ENCODE results near the gene MCTP1.

GRCh38 chr5:94747371-94747770 lies 537.5 kb downstream of the MCTP1 start:
- TF ChIP-seq PKNOX1 (IDR thresholded peaks at IDR 0.05) (no peak), FOXM1 (IDR thresholded peaks at IDR 0.05; ENCODE audit: borderline replicate concordance) (no peak), ELF4 (IDR thresholded peaks at IDR 0.05) (no peak), CTBP1 (IDR thresholded peaks at IDR 0.05; ENCODE audit: borderline replicate concordance) (no peak), L3MBTL2 (conservative IDR thresholded peaks at IDR 0.05) (no peak), TARDBP (IDR thresholded peaks at IDR 0.05) (no peak), SP1 (IDR thresholded peaks at IDR 0.05) (no peak)
